ENCODE data around the gene BEND2.

GRCh38 chrX:18158963-18159362, 61.7 kb downstream of the BEND2 start:
- TF ChIP-seq EZH2 (IDR thresholded peaks at IDR 0.05; ENCODE audit: borderline replicate concordance) = no peak
- TF ChIP-seq, protein P1, sequence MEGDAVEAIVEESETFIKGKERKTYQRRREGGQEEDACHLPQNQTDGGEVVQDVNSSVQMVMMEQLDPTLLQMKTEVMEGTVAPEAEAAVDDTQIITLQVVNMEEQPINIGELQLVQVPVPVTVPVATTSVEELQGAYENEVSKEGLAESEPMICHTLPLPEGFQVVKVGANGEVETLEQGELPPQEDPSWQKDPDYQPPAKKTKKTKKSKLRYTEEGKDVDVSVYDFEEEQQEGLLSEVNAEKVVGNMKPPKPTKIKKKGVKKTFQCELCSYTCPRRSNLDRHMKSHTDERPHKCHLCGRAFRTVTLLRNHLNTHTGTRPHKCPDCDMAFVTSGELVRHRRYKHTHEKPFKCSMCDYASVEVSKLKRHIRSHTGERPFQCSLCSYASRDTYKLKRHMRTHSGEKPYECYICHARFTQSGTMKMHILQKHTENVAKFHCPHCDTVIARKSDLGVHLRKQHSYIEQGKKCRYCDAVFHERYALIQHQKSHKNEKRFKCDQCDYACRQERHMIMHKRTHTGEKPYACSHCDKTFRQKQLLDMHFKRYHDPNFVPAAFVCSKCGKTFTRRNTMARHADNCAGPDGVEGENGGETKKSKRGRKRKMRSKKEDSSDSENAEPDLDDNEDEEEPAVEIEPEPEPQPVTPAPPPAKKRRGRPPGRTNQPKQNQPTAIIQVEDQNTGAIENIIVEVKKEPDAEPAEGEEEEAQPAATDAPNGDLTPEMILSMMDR (IDR thresholded peaks at IDR 0.05; ENCODE audit: poor library complexity) = no peak
- no peak for TF ChIP-seq EZH2phosphoT487 (IDR thresholded peaks at IDR 0.05; ENCODE audit: low read depth, severe bottlenecking, unreplicated experiment)
